Mucosa of descending colon (tissue), 3 donors: ENCODE data around the gene TAPBPL. TPM values are rescaled to one million over a fixed set of nuclear protein-coding genes. Genes with fewer than 3 reads are reported as not detected.
A peak's percentile ranks its signal among the peaks of the same experiment; 100 is the strongest.

Experiments used
- ATAC-seq: fragments of 200-7000 bp; cut with Tn5 transposase; one replicate; pipeline ENCODE4 v1.9.1; 2020; ENCODE audit warnings: mild to moderate bottlenecking, moderate library complexity
- DNase-seq, 3 donors: peaks; one replicate each; pipeline ENCODE4 v3.0.0-alpha.2; 2020
- H3K36me3 ChIP-seq: fragments of 200-600 bp; one replicate; pipeline ENCODE4 v1.8.0; 2021; ENCODE audit warnings: low read depth, mild to moderate bottlenecking
- H3K4me1 ChIP-seq: fragments of 200-600 bp; one replicate; pipeline ENCODE4 v1.8.0; 2021; ENCODE audit warnings: low read depth, mild to moderate bottlenecking
- H3K4me3 ChIP-seq: fragments of 200-600 bp; one replicate; pipeline ENCODE4 v1.8.0; 2021; ENCODE audit warnings: mild to moderate bottlenecking
- H3K9me3 ChIP-seq: fragments of 200-600 bp; one replicate; pipeline ENCODE4 v1.8.0; 2021; ENCODE audit warnings: mild to moderate bottlenecking
- intact Hi-C, 2 donors: fragments of 100-400 bp; cut with DNase I in 1 of 2; cut with micrococcal nuclease in 1 of 2; formaldehyde crosslinking; loops; one replicate each; pipeline versions ENCODE4 v1.11.0 to v1.11.1; 2022; cut with DNase I, micrococcal nuclease
- total RNA-seq, 3 donors: library from RNA; stranded (reverse); fragmentation: NEBNext Ultra II Directional in 2 of 3; extraction: Animal tissue kit (Norgen Biotek cat#: 25700) in 2 of 3; gene quantifications; one replicate each; pipeline versions ENCODE4 v1.2.1 to v1.2.4, GENCODE V29; 2021 to 2023
- TF ChIP-seq, protein P1 (sequence below): fragments of 200-600 bp; IDR thresholded peaks from one replicate; pipeline ENCODE4 v1.8.0; 2022; ENCODE audit warnings: antibody characterized with exemption, mild to moderate bottlenecking
- donor health status: DM: no; HTN: no; CAD: no; lungs with moderate emphysema.
- donor health status: DM: no; HTN: no; CAD: no.
- donor health status: DM: no; HTN: yes; CAD: no.

TAPBPL gene
- total RNA-seq, 3 donors from 2014 or later, result 40.9 to 107 (median 72.0) TPM

DNA sequence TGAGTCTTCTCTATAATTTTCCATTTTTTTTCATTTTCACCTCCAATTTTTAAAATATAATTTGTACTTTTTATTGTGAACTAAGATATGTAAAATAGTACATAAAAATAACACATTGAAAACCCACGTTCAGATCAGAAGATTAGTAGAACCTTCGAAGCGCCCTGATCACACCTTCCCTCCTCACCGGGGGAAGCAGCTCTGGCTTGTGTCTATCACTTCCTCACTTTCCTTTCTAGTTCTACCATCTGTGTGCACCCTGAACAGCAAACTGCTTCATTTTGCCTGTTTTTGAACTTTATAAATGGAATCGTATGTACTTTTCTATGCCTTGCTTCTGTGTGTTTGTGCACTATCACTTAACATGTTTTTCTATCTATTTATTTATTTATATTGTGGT, 18.9 kb upstream of the TAPBPL start:
- H3K36me3 ChIP-seq, result no peaks in the 10 kb centered on the region
- no peak for DNase-seq
- TF ChIP-seq, protein P1, sequence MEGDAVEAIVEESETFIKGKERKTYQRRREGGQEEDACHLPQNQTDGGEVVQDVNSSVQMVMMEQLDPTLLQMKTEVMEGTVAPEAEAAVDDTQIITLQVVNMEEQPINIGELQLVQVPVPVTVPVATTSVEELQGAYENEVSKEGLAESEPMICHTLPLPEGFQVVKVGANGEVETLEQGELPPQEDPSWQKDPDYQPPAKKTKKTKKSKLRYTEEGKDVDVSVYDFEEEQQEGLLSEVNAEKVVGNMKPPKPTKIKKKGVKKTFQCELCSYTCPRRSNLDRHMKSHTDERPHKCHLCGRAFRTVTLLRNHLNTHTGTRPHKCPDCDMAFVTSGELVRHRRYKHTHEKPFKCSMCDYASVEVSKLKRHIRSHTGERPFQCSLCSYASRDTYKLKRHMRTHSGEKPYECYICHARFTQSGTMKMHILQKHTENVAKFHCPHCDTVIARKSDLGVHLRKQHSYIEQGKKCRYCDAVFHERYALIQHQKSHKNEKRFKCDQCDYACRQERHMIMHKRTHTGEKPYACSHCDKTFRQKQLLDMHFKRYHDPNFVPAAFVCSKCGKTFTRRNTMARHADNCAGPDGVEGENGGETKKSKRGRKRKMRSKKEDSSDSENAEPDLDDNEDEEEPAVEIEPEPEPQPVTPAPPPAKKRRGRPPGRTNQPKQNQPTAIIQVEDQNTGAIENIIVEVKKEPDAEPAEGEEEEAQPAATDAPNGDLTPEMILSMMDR, result no peak
- intact Hi-C loops, result no loop called here
- peaks cover 9% of the 10 kb centered on the region for H3K4me1 ChIP-seq
- no peak overlapping the region for H3K4me3 ChIP-seq
- ATAC-seq, result no peak
- no peaks in the 10 kb centered on the region for H3K9me3 ChIP-seq

DNA sequence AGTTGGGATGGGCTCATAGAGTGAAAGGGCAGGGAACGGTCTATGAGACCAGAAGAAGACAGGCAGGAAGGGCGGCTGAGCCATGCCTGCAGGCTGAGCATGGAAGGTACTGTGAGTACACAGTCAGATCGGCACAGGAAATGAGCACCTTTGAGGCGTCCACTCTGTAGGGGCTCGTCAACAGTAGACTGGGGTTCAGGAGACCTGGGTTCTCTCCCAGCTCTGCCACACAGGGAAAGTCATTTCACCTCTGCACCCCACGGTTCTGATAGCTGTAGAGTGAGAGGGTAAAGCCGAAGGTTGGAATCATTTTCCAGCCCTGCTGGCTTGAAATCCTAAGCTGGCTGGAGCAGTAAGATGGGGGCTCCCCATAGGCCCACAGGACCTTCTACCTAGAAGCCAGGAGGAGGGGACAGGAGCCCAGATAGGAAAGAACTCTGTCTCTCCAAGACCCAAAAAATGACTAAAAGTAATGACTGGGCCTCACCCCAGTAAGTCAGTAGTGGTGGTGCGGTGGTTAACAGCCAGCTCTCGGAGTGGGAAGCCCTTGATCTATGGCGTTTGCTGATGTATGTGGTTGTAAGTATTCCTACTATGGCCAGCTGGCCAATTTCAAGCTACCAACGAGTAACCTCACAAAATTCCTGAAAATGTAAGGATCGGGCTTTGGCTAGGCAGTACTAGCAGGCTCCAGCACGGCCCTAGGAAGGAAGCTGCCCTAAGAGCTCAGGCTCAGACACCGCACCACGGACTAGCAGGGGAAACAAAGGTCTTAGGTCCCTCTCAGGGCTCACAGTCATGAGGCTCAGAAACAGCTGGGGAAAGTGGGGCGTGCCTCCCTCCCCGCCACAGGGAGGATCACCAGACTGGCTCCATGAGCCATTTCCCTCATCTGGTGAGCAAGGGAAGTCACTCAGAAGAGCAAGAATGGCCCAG, 17.4 kb upstream of the TAPBPL start:
- Histone ChIP-seq H3K36me3 (no peaks in the 10 kb centered on the region), H3K4me3 (no peak overlapping the region), H3K9me3 (no peaks in the 10 kb centered on the region), H3K4me1 (peaks cover 9% of the 10 kb centered on the region)
- intact Hi-C loops, result no loop called here
- TF ChIP-seq, protein P1, result no peak
- ATAC-seq, result peak; percentile 42
- DNase-seq, result no peak

GRCh38 chr12:6435961-6436715, 15.7 kb upstream of the TAPBPL start:
- Histone ChIP-seq H3K4me1 (peaks cover 3% of the 10 kb centered on the region), H3K36me3 (no peaks in the 10 kb centered on the region), H3K4me3 (no peak overlapping the region), H3K9me3 (no peaks in the 10 kb centered on the region)
- ATAC-seq (no peak), DNase-seq (no peak)
- TF ChIP-seq, protein P1, result no peak
- intact Hi-C loops, result no loop called here

DNA sequence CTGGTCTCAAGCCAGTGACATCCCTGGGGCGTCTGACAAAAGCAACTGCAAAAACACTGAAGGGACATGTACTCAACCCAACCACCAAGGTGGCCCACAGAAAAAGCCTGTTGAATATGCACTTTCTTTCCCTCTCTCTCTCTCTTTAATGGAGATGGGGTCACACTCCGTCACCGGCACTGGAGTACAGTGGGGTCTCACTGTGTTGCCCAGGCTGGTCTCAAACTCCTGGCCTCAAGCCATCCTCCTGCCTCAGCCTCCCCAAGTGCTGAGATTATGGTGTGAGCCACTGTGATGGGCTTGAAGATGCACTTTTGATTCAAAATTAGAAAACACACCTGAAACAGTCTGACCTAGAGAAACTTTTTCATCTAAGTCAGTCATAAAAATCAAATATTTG, 14.3 kb upstream of the TAPBPL start:
- Histone ChIP-seq H3K4me3 (no peak overlapping the region), H3K9me3 (no peaks in the 10 kb centered on the region), H3K4me1 (no peaks in the 10 kb centered on the region), H3K36me3 (no peaks in the 10 kb centered on the region)
- intact Hi-C loops, result no loop called here
- no peak for DNase-seq
- ATAC-seq, result no peak
- TF ChIP-seq, protein P1, result no peak

GRCh38 chr12:6438345-6438744, 13.5 kb upstream of the TAPBPL start:
- Histone ChIP-seq H3K4me1 (no peaks in the 10 kb centered on the region), H3K9me3 (no peaks in the 10 kb centered on the region), H3K36me3 (no peaks in the 10 kb centered on the region), H3K4me3 (no peak overlapping the region)
- no peak for ATAC-seq
- TF ChIP-seq, protein P1, result no peak
- no peak for DNase-seq
- intact Hi-C loops, result no loop called here
